Esophagus squamous epithelium (tissue), 4 donors: Measurements from ENCODE around the gene PANX1.

Experiments used
- CTCF ChIP-seq, 6 experiments: fragments of 450-650 bp in 4 of 6; fragments of 200-600 bp in 2 of 6; sonication (generic) in 2 of 6; IDR thresholded peaks; one replicate each; pipeline ENCODE4 v1.5.1; 2016 to 2019; ENCODE audit warnings: antibody characterized with exemption in 6 of 6, mild to moderate bottlenecking in 4 of 6, moderate library complexity in 4 of 6
- POLR2A ChIP-seq, 4 donors: fragments of 450-650 bp; IDR thresholded peaks; one replicate each; pipeline ENCODE4 v1.6.1; 2017; ENCODE audit warnings: antibody characterized with exemption in 4 of 4, mild to moderate bottlenecking in 4 of 4, moderate library complexity in 3 of 4

- no peak for TF ChIP-seq POLR2A (IDR thresholded peaks at IDR 0.05)
- TF ChIP-seq CTCF (IDR thresholded peaks at IDR 0.05), result no peak
Observed at GRCh38 chr11:94148189-94148588, 19.5 kb downstream of the PANX1 start.
